Activated gamma-delta T cell treated with Interleukin-2 at 50 U/mL for 16 hours (primary cell): Measurements from ENCODE around the gene SLC39A1.
"Not testable (repeated sequence)": the region's sequence is repeated elsewhere in the genome, so short reads cannot be mapped to it uniquely, and the experiment has no call there.

Experiments
- DNase-seq: peaks from one replicate; pipeline ENCODE4 v3.0.0-alpha.2; 2020

The SLC39A1 gene

DNA sequence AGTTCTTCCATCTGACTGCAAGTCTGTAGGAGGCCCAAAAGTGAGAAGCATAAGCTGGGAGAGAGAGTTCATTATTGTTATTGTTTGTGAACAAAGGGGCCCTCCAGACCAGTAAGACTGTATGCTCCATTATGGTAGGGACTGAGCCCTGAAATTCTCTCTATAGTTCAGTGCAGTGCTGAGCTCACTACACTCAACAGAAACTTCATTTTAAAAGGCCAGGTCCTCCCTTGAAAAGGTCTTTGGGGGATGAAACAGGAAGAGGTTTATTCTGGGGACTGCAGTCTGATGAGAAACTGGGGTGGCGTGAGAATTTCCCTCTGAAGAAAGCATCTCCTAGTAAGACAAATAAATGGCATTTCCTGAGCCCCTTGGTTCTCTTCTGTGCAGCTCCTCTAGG is 35.1 kb downstream of the SLC39A1 start:
- DNase-seq = no peak

DNA sequence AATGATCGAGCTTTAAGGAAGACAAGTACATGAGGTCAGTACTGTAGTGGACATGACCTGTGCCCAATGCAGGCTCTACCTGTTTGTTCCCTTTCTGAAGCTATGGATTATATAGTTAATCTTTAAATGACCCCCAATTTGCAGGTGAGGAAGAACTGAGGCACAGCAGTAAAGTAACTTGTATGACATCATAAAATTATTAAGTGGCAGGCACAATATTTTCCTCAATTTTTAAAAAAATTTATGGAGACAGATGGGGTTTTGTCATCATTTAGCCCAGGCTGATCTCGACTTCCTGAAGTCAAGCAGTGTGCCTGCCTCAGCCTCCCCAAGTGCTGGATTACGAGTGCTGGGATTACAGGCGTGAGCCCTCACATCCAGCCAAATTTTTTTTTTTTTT is 36.9 kb downstream of the SLC39A1 start:
- DNase-seq = no peak

DNA sequence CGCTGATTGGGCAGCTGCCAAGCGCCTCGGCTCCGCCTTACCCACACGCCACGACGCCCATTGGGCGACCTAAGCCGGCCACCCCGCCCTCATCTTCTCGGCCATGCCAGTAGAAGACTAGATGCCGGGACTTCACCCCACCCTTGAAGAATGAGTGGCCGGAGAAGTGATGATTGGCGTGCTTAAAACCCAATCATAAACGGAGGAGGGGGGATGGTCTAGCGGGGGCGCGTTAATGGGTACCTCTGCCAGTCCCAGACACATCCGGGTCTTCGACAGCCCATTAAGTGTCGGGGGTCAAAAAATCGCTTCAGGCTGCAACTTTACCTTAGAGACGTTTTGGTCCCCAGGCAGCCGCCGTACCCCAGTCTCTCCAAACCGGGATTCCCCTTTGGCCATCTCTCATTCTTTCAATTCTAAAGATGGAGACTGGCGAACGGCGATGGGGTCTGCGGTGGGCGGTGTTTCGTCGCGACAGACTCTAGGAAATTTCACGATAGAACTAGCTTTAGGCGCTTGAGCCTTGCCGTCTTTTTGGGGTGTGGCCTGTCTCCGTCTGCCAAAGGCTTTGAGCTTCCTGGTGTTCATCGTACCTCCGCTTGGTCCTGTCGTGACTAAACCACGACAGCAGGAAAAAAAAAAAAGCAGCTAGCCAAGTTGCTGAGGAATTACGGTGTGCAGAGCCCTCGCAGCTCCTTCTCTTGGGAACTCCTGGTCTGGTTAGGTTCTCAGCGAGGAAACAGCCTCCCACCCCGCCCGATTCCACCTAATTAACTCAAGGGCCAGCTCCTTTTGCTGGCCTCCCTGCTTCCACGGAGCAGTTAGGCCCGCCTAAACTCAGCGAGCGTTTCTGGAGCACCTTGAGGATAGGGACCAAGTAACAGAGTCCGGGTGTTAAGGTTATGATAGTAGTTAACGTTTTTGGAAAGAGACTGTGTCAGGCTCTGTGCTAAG is 40.1 kb downstream of the SLC39A1 start, which contains the start of gene GATAD2B:
Gene GATAD2B (minus strand): TSS at position 1 of the 954 bp plus-strand sequence. CDS start 94,625 bp downstream, outside the sequence.
- DNase-seq = peak; percentile 99

DNA sequence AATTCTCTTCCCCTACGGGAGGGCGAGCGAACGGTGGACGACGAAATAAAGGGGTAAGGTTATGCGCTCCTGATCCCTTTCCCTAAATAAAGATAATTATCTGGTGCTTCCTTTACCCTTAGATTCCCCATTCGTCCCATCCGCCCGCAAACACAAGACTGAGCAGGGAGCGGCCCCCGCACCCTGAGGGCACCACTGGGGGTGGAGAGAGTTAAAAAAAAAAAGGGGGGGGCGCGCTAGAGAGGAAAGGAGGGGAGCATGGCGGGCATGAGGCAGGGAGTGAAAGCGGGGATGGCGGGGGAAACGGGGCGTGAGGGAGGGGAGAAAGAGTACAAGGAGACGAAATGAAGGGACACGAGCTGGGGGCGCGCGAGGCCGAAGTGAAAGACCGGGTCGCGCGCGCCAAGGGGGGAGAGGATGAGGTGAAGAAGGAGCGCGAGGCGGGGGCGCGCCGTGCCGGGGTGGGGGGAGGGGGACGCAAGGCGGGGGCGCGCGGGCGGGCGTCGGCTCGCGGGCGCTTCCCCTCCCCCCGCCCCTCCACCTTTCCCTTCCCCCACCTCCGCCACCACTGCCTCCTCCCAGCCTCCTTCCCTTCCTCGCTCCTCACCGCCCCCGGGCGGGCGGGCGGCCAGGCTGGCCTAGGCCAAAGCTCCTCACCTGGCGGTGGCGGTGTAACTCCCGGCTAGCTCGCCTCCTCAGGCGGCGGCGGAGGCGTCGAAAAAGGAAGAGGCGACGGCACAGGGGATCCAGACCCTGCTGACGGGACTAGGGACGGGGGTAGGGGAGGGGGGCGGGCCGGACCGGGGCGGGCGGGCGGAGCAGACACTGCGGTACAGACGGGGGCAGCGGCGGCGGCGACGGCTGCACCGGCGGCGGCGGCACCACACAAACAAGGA is 41.0 kb downstream of the SLC39A1 start:
- no peak for DNase-seq

DNA sequence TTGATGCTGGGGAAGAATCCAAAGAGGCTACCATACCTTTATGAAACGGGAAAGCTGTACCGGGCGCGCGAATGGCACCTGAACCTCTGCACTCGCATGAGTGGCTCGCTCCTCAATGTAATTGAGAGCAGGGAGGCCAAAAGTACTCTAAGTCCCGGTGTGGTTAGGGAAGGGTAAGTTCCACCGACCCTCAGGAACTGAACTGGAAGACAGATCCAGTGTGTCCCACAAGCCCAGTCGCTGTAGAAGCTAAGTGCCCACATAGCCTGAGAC is 41.6 kb downstream of the SLC39A1 start:
- no peak for DNase-seq

DNA sequence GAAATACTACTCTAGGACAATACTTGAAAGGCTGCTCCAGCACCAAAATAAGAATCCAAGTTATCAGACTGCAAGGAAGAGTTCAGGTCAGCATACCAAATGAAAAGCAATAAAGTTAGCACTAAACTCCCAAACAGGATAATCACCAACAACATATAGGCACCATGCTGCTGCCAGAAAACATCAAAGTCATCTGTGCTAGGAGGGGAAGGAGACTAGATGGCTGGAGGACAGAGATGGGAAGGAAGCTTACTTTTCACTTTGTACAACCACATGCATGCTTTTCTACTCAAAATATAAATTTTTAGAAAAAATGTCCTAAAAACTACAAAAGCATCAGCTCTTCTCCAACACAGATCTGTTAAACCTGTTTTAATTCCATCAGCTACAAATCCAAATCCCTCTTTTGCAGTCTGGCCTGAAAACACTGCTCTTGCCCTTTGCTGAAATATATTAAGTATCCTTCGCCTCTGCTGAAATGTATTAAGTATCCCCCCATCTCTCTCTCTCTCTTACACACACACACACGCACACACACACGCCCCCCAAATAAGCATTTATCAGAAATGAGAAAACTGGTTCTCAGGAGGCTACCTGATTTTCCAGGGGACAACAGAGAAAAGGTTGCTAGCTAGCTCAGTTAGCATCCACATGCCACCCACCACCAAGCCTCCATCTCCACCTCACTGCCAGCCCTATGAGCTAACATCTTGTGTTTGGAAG is 42.1 kb downstream of the SLC39A1 start:
- no peak for DNase-seq

DNA sequence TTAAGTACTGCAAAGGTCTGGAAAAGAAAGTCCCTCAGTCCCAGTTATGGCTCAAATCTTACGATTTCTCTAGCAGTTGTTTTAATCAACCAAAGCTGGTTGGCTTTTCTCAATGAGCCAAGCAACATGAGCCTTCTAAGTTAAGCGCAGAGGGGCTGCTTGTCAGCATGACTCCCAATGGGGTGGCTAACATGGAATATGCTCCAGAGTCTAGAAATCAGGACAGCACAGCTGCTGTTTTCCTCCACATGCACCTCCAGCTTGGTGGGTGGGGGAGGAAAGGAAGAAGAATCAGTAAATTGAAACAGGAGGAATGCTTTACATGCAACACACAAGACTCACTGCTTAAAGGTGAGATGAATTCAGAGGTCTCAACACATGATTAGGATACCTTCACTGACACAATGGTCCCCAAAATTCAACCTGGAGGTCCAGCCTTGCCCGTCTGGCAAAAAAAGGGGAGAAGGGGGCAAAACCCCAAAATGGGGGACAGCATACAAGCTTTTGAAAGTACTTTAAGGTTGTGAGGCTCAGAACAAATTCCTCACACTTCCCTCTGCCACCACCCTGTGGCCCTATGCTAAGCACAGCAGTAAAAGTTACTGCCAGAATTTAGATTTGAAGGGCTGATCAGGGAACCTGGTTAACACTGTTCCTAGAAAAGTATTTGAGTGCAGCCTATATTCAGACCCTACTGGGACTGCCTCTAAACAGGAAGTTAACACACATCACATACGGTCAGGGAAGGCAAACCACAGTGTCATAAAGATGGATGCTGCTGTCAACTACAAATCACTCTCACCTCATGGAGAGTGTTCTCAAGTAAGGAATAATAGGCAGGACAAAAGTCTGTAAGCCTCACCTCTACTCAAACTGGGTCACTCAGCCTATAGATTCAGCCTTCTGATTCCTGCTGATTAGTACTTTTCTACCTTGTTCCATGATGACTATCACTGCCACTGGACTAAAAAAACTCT is 43.2 kb downstream of the SLC39A1 start:
- no peak for DNase-seq

DNA sequence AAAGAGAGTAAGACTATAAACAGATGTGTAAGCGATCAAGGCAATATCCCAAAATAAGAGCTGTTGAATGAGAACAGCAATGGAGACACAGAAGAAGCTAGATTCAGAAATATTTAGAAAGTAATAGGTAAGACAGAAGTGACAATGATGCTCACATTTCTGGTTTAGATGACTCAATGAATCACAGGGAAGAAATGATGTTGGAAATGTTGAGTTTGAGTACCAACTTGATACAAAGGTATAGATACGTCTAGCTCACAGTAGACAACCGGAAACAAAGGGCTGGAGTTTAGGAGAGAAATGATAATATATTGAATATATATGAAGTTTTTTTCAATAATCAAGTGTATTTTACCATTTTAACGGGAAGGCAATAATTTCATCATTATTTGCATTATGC is 47.0 kb downstream of the SLC39A1 start:
- no peak for DNase-seq

DNA sequence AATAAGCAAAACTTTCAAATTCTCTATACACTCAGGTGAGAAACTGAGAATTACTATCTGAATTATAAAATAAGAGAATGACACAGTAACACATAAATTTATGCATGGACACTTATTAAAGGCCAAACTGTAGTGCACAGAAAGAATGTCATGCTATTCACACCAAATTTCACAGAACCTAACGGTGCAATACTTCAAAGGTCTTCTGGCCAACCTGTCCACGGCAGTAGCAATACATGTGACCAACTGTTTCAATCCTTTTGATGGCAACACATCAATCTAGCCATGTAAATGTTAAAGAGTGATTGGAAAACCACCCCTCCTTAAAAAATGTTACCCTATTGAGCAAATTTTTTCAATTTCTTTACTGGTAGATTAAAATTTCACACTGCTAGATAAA is 51.0 kb downstream of the SLC39A1 start:
- no peak for DNase-seq

DNA sequence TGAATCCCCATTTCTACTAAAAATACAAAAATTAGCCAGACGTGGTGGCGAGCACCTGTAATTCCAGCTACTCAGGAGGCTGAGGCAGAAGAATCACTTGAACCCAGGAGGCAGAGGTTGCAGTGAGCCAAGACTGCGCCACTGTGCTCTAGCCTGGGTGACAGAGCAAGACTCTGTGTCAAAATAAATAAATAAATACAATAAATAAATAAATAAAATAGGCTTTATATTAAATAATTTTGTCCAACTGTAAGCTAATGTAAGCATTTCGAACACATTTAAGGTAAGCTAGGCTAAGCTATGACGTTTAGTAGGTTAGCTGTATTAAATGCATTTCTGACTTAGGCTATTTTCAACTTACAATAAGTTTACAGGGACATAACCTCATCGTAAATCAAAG is 52.8 kb downstream of the SLC39A1 start:
- not testable (repeated sequence) for DNase-seq
